T-helper 17 cell (primary cell): Measurements from ENCODE around the gene SLCO4A1. TPM values are rescaled to one million over a fixed set of nuclear protein-coding genes. Genes with fewer than 3 reads are reported as not detected.

ENCODE experiments used
- ATAC-seq: fragments of 150-1000 bp; cut with Tn5 transposase; 2 replicates; pipeline ENCODE4 v1.10.0; 2021; ENCODE audit warnings: mild to moderate bottlenecking, moderate library complexity
- DNase-seq, 3 donors: peaks; one replicate each; pipeline versions ENCODE4 v3.0.0 to v3.0.0-alpha.2; 2020 to 2021
- H3K9me3 ChIP-seq: one replicate; pipeline ENCODE4 v1.7.0; 2013; ENCODE audit warnings: low read length, mild to moderate bottlenecking; ENCODE audit not compliant: control insufficient read depth, poor library complexity, severe bottlenecking
- H3K27ac Mint-ChIP-seq: one replicate; pipeline ENCODE4 v1.8.0; 2022; ENCODE audit warnings: mild to moderate bottlenecking, moderate library complexity, mixed read lengths
- H3K27me3 Mint-ChIP-seq: one replicate; pipeline ENCODE4 v1.8.0; 2022; ENCODE audit warnings: mixed read lengths
- H3K36me3 Mint-ChIP-seq: one replicate; pipeline ENCODE4 v1.8.0; 2022; ENCODE audit warnings: low read depth, mixed read lengths
- H3K4me1 Mint-ChIP-seq: one replicate; pipeline ENCODE4 v1.8.0; 2022; ENCODE audit warnings: mild to moderate bottlenecking, mixed read lengths
- H3K4me3 Mint-ChIP-seq: one replicate; pipeline ENCODE4 v1.8.0; 2022; ENCODE audit warnings: mild to moderate bottlenecking, moderate library complexity, mixed read lengths
- total RNA-seq, 4 donors: library from RNA in 2 of 4; stranded (reverse) in 2 of 4; gene quantifications; one replicate each; pipeline ENCODE4 v1.2.3 and lab custom pipeline; 2022 to 2026

SLCO4A1 gene
- total RNA-seq, 2 donors from 2014 or later: 1.9 TPM

DNA sequence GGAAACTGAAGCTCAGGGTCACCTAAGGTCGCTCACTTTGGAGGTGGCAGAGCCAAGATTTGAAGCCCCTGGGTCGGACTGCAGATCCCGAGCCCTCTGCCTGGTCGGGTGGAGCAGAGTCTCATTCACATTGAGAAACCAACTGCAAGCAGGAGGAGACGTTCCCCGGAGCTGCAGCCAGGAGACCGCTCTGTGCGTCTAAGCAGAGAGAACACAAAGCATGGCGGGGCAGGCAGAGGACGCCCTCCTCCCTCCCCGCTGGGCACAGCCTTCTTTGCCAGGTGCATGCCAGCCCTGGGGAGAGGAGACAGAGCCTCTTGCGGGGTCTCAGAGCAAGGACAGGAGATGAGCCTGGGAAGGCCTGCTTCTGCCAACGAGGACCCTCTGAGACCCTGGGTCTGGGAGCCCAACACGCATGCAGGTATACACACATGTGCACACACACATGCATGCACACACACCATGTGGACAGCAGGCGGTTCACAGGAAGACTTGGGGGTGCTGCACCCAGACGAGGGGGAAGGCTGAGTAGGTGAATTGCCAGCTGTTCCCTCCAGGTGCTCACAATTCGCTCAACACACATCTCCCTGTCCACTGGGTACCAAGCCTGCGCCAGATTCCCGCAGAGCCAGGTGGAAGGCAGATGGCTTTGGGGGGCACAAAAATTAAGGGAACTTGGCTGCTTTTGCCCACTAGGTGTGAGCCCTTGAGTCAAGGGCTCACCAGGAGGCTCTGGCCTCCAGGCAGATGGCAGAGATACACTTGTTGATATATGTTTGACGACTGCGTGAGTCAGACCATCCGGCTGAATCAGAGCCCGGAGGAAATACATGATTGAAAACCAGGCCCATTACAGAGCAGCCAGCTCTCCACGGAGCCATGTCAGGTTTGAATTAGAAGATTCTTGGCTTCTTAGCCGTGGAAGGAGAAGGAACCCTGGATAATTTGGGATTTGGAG is 60.9 kb downstream of the SLCO4A1 start:
- Mint-ChIP-seq H3K4me3 (peak overlapping the region; percentile 66), H3K27me3 (peaks cover 7% of the 10 kb centered on the region), H3K36me3 (no peaks in the 10 kb centered on the region), H3K4me1 (peaks cover 7% of the 10 kb centered on the region), H3K27ac (peak overlapping the region; percentile 19)
- ATAC-seq (peak; percentile 57), DNase-seq (no peak)
- H3K9me3 ChIP-seq: no peaks in the 10 kb centered on the region

DNA sequence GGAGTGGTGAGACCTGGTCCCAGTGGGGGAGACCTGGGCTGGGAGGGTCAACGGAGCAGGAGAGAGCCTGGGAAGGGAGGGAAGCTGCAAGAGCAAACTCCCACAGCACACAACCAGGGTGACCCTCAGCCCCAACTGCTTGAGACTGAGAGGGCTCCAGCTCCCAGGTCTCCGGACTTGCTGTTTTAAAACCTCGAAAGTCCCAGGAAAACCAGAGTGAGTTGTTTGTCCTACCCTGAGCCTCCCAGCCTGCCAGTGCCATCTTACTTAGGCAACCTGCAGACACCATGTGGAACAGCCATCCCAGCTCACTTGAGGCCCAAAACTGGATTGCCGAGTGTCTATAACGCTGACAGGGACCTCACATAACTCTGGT is 61.5 kb downstream of the SLCO4A1 start:
- DNase-seq (no peak), ATAC-seq (no peak)
- Mint-ChIP-seq H3K36me3 (no peaks in the 10 kb centered on the region), H3K4me3 (peak overlapping the region; percentile 66), H3K27me3 (peaks cover 9% of the 10 kb centered on the region), H3K27ac (peak overlapping the region; percentile 19), H3K4me1 (peaks cover 8% of the 10 kb centered on the region)
- no peaks in the 10 kb centered on the region for H3K9me3 ChIP-seq

DNA sequence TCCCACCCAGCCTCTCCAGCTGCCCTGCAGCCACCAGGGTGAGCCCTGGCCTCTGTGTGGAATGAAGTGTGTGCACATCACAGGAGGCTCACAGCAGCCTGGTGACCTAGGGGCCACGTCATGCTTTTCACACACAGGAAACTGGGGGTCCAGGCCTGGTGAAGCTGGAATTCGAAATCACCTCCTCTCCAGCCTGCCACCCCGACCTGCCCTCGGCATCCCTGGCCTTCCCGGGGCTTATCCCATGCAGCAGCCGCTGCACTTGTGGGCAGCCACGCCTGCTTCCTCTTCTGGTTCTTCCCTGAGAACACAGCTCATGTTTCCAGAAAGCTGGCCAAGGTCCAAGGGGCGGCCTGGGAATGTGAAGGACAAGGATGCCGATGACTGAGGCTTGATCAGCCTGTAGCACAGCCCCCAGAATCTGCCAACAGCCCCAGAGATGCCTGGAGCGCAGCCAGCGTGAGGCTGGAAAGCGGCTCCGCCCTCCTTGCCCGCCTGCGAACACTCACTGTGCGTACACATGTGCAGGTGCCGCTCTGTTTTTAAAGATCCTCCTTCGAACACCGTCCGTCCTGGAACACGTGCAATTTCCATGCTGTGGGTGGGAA is 62.1 kb downstream of the SLCO4A1 start:
- no peak for DNase-seq
- Mint-ChIP-seq H3K4me1 (peaks cover 8% of the 10 kb centered on the region), H3K4me3 (no peak overlapping the region), H3K36me3 (no peaks in the 10 kb centered on the region), H3K27ac (no peak overlapping the region), H3K27me3 (peaks cover 9% of the 10 kb centered on the region)
- H3K9me3 ChIP-seq: no peaks in the 10 kb centered on the region
- ATAC-seq: no peak

DNA sequence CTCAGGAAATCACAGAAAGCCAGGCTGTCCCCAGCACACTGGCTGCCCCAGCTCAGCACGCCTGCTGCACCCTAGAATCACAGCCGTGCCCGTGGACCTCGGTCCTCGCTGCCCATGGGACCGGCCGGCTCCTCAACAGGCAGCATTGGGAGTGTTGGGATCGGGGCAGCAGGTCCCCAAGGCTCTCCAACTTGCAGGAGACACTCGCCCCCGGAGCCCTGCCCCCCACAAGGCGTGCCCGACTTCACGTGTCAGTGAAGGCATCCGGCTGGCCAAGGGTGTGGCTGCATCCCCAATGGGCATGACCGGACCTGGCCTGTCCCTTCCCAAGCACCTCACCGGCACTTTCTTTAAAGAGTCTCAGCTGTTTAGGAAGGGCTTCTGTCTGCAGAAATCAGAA is 63.3 kb downstream of the SLCO4A1 start:
- Mint-ChIP-seq H3K4me3 (no peak overlapping the region), H3K27me3 (peaks cover 21% of the 10 kb centered on the region), H3K36me3 (no peaks in the 10 kb centered on the region), H3K4me1 (peaks cover 8% of the 10 kb centered on the region), H3K27ac (no peak overlapping the region)
- no peaks in the 10 kb centered on the region for H3K9me3 ChIP-seq
- DNase-seq (no peak), ATAC-seq (no peak)

DNA sequence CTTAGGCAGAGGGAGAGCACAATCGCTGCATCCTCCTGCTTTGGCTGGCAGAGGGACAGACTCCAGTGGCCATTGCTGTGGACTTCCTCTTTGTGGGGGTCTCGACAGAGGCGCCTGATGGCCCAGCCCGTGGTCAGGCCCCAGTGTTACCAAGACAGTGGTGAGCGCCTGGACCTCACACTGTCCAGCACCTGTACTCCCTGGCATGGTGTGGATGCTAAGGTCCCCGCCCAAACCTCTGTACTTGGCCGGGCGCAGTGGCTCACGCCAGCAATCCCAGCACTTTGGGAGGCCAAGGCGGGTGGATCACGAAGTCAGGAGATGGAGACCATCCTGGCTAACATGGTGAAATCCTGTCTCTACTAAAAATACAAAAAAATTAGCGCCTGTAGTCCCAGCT is 64.0 kb downstream of the SLCO4A1 start:
- DNase-seq (no peak), ATAC-seq (no peak)
- Mint-ChIP-seq H3K27ac (no peak overlapping the region), H3K27me3 (peaks cover 22% of the 10 kb centered on the region), H3K4me1 (peaks cover 8% of the 10 kb centered on the region), H3K36me3 (no peaks in the 10 kb centered on the region), H3K4me3 (no peak overlapping the region)
- no peaks in the 10 kb centered on the region for H3K9me3 ChIP-seq

DNA sequence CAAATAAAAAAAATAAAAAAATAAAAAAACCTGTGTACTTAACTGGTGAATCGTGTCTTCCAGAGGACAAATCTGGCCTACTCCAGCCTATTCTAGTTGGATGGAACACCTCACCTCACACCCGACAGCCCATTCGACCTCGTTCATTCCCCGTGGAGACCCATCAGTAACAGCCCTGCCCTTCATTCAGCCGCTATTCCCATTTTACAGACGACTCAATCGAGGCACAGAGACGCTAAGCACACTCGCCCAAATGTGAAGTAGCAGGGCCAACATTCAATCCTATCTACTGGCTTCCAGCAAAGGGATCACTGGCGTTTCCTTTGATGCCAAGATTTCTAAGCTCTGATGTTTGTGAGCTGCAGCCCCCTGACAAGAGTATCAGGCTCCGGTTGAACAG is 64.6 kb downstream of the SLCO4A1 start:
- no peaks in the 10 kb centered on the region for H3K9me3 ChIP-seq
- Mint-ChIP-seq H3K4me1 (peaks cover 8% of the 10 kb centered on the region), H3K27ac (no peak overlapping the region), H3K27me3 (peaks cover 22% of the 10 kb centered on the region), H3K4me3 (no peak overlapping the region), H3K36me3 (no peaks in the 10 kb centered on the region)
- no peak for DNase-seq
- no peak for ATAC-seq

DNA sequence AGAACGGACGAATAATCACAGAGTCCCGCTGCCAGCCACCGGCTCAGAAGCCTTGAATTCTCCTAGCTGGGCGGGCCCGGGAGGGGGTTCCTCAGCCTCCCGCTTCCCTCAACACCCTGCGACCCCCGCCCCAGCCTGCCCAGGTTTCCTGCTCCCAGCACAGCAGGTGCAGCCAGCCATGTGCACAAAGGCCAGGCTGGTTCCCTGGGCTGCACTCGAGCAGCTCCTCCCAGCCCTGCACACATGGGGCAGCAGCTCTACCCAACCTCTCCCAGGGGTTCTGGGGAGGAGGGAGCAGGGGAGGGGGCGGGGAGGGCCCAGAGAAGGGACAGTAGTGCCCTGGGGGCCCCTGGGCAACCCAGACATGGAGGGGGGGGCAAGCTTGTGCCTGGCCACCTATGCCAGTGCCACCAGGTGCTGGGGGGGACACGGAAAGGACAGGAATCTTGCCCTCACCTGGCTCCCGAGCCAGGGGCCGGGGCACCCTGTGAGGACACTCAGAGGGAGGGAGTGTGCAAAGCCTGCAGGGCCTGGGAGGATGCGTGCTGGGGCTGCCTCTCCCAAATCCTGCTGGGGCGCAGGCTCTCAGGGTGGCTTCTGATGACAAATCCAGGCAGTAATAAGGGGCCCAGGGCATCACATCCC is 65.1 kb downstream of the SLCO4A1 start:
- Mint-ChIP-seq H3K36me3 (no peaks in the 10 kb centered on the region), H3K27ac (no peak overlapping the region), H3K27me3 (peaks cover 21% of the 10 kb centered on the region), H3K4me3 (peak overlapping the region; percentile 77), H3K4me1 (peaks cover 8% of the 10 kb centered on the region)
- no peak for DNase-seq
- no peaks in the 10 kb centered on the region for H3K9me3 ChIP-seq
- no peak for ATAC-seq

DNA sequence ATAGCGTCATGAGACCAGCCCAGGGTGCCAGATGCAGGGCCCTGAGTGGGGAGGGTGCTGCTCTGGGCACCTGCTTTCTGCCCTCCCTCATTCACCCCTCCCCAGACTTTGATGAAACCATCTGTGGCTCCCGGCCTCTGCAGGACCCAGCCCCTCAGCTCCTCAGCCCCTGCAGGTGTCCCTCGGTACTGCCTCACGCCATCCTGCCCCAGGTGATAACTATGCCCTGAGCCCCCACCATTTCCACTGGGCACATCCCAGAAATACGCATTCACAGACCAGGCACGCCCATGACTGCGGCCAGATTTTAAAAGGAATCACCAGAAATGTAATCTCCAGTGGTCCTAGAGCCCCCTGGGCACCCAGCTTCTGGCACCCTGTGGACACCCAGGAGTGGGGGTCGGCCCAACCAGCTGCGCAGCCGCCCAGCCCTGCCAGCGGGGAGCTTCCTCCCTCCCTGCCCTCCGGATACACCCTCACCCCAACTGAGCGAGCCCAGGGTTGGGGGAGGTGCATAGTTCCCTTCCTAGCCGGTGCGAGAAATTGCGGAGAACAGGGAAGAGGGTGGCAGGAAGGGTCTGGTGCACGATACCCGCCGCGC is 65.7 kb downstream of the SLCO4A1 start:
- Mint-ChIP-seq H3K36me3 (no peaks in the 10 kb centered on the region), H3K27me3 (peaks cover 18% of the 10 kb centered on the region), H3K27ac (no peak overlapping the region), H3K4me1 (peaks cover 8% of the 10 kb centered on the region), H3K4me3 (peak overlapping the region; percentile 77)
- ATAC-seq: peak; percentile 55
- DNase-seq: no peak
- H3K9me3 ChIP-seq: no peaks in the 10 kb centered on the region

DNA sequence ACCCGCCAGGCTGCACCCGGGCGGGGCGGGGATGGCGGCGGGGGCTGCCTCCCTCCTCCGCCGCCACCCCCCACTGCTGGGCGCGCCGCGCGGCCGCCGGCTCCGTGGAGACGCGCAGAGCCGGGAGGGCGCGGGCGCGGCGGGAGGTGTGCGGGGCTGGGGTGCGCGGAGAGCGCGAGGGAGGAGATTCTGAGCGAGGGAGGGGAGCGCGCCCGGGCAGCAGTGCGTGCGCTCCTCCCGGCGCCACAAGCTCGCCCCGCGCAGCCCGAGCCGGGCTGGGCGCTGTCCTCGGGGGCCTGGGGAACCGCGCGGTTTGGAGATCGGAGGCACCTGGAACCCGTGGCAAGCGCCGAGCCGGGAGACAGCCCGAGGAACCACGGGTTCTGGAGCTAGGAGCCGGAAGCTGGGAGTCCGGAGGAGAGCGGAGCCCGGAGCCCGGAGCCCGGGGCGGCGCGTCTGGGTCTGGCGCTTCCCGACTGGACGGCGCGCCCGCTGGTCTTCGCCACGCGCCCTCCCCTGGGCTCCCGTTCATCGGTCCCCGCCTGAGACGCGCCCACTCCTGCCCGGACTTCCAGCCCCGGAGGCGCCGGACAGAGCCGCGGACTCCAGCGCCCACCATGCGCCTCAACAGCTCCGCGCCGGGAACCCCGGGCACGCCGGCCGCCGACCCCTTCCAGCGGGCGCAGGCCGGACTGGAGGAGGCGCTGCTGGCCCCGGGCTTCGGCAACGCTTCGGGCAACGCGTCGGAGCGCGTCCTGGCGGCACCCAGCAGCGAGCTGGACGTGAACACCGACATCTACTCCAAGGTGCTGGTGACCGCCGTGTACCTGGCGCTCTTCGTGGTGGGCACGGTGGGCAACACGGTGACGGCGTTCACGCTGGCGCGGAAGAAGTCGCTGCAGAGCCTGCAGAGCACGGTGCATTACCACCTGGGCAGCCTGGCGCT is 66.6 kb downstream of the SLCO4A1 start, which contains the start of gene NTSR1:
TSS of gene NTSR1 (plus strand) at position 246 of the 946 bp plus-strand sequence. CDS start at position 618, 372 bp downstream.
- Mint-ChIP-seq H3K27ac (no peak within 1 kb of the TSS), H3K4me3 (peak within 1 kb of the TSS; percentile 77), H3K36me3 (no peaks in the 10 kb centered on the region), H3K27me3 (peaks cover 18% of the 10 kb centered on the region), H3K4me1 (peaks cover 4% of the 10 kb centered on the region)
- DNase-seq (no peak), ATAC-seq (peak; percentile 40)
- H3K9me3 ChIP-seq: no peaks in the 10 kb centered on the region

DNA sequence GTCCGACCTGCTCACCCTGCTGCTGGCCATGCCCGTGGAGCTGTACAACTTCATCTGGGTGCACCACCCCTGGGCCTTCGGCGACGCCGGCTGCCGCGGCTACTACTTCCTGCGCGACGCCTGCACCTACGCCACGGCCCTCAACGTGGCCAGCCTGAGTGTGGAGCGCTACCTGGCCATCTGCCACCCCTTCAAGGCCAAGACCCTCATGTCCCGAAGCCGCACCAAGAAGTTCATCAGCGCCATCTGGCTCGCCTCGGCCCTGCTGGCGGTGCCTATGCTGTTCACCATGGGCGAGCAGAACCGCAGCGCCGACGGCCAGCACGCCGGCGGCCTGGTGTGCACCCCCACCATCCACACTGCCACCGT is 67.2 kb downstream of the SLCO4A1 start:
- no peak overlapping the region for H3K27ac Mint-ChIP-seq
- H3K36me3 Mint-ChIP-seq: no peaks in the 10 kb centered on the region
- H3K9me3 ChIP-seq: no peaks in the 10 kb centered on the region
- peaks cover 18% of the 10 kb centered on the region for H3K27me3 Mint-ChIP-seq
- peak overlapping the region; percentile 61 for H3K4me3 Mint-ChIP-seq
- peaks cover 4% of the 10 kb centered on the region for H3K4me1 Mint-ChIP-seq
- ATAC-seq (no peak), DNase-seq (no peak)

DNA sequence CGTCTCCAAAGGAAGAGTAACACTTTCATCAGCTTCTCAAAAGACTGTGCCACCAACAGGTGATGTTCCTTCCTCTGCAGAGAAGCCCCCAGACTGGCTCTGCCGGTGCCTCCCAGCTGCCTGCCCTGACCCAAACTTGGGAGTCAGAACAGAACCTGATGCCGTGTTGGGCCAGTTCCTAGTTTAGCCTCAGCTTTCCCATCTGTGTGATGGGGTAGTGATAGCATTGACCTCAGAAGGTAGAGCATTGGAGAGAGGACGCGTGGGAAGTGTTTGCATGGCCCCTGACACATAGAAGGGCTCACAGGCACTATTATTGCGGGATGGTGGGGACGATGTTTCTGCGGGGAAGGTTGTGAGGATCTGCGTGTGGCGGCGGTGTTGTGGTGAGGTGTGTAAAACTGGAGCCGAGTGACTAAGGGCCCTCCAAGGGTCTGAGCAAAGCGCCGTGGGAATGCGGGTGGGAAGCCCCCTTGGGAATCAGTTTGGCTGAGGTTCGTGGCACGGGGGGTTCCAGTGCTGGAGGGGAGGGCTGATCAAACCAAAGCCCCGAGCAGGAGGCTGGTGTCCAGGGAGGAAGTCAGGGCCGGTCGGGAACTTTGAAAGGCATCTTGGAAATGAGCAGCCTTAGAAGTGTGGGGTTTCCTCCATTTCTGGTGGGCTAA is 68.0 kb downstream of the SLCO4A1 start:
- peaks cover 18% of the 10 kb centered on the region for H3K27me3 Mint-ChIP-seq
- ATAC-seq (no peak), DNase-seq (no peak)
- no peak overlapping the region for H3K27ac Mint-ChIP-seq
- H3K4me1 Mint-ChIP-seq: peaks cover 4% of the 10 kb centered on the region
- H3K36me3 Mint-ChIP-seq: no peaks in the 10 kb centered on the region
- H3K4me3 Mint-ChIP-seq: peak overlapping the region; percentile 64
- H3K9me3 ChIP-seq: no peaks in the 10 kb centered on the region
